GM23338 (cell line): ENCODE data around the gene NADK2. TPM values are rescaled to one million over a fixed set of nuclear protein-coding genes. Genes with fewer than 3 reads are reported as not detected.

Experiments used
- ATAC-seq: fragments of 200-7000 bp; cut with Tn5 transposase; 3 replicates; pipeline ENCODE4 v1.9.1; 2020
- DNase-seq: peaks from one replicate; pipeline ENCODE4 v3.0.0-alpha.2; 2015; ENCODE audit warnings: low spot score
- H2AFZ ChIP-seq: fragments of 200-600 bp; sonication (generic); 2 replicates; pipeline ENCODE4 v1.8.0; 2016; ENCODE audit warnings: antibody characterized with exemption, mild to moderate bottlenecking, moderate library complexity
- H3F3A ChIP-seq: fragments of 200-600 bp; sonication (generic); replicated peaks from 2 replicates; pipeline ENCODE4 v1.8.0; 2017; ENCODE audit warnings: antibody characterized with exemption, mixed run types, low read depth
- H3K27ac ChIP-seq: fragments of 200-600 bp; sonication (generic); 2 replicates; pipeline ENCODE4 v1.6.1; 2016; ENCODE audit warnings: low read depth
- H3K27me3 ChIP-seq: fragments of 200-600 bp; sonication (generic); 2 replicates; pipeline ENCODE4 v1.8.0; 2016; ENCODE audit warnings: mild to moderate bottlenecking, mixed run types, moderate library complexity; ENCODE audit not compliant: insufficient read depth
- H3K36me3 ChIP-seq: fragments of 200-600 bp; sonication (generic); 2 replicates; pipeline ENCODE4 v1.8.0; 2016; ENCODE audit warnings: mild to moderate bottlenecking; ENCODE audit not compliant: insufficient read depth
- H3K4me1 ChIP-seq: fragments of 200-600 bp; sonication (generic); 2 replicates; pipeline ENCODE4 v1.8.0; 2016; ENCODE audit warnings: mild to moderate bottlenecking, moderate library complexity; ENCODE audit not compliant: insufficient read depth
- H3K4me2 ChIP-seq: fragments of 200-600 bp; sonication (generic); 2 replicates; pipeline ENCODE4 v1.7.1; 2017; ENCODE audit warnings: mixed run types
- H3K4me3 ChIP-seq: fragments of 200-600 bp; sonication (generic); 2 replicates; pipeline ENCODE4 v1.6.1; 2016; ENCODE audit warnings: mixed run types
- H3K79me2 ChIP-seq: fragments of 200-600 bp; sonication (generic); replicated peaks from 2 replicates; pipeline ENCODE4 v1.8.0; 2017; ENCODE audit warnings: mild to moderate bottlenecking; ENCODE audit not compliant: insufficient read depth
- H3K9me2 ChIP-seq: fragments of 200-600 bp; sonication (generic); 2 replicates; pipeline ENCODE4 v1.8.0; 2017; ENCODE audit not compliant: insufficient read depth
- H4K20me1 ChIP-seq: fragments of 200-600 bp; sonication (generic); replicated peaks from 2 replicates; pipeline ENCODE4 v1.8.0; 2017; ENCODE audit warnings: mild to moderate bottlenecking; ENCODE audit not compliant: insufficient read depth
- H3K27ac Mint-ChIP-seq: 2 replicates; pipeline ENCODE4 v1.8.0; 2020; ENCODE audit warnings: inconsistent platforms, mild to moderate bottlenecking, moderate library complexity, mixed read lengths
- H3K27me3 Mint-ChIP-seq: 3 replicates; pipeline ENCODE4 v1.8.0; 2022; ENCODE audit warnings: low read depth, mild to moderate bottlenecking, moderate library complexity, mixed read lengths, inconsistent platforms; ENCODE audit not compliant: insufficient read depth, poor library complexity
- H3K36me3 Mint-ChIP-seq: 3 replicates; pipeline ENCODE4 v1.8.0; 2021; ENCODE audit warnings: low read depth, mild to moderate bottlenecking, inconsistent platforms, moderate library complexity, mixed read lengths
- H3K4me1 Mint-ChIP-seq: 3 replicates; pipeline ENCODE4 v1.8.0; 2020; ENCODE audit warnings: mild to moderate bottlenecking, inconsistent platforms, mixed read lengths
- H3K4me3 Mint-ChIP-seq: 3 replicates; pipeline ENCODE4 v1.8.0; 2021; ENCODE audit warnings: moderate library complexity, mild to moderate bottlenecking, inconsistent platforms, mixed read lengths
- H3K9me3 Mint-ChIP-seq: 3 replicates; pipeline ENCODE4 v1.8.0; 2020; ENCODE audit warnings: moderate library complexity, mild to moderate bottlenecking, inconsistent platforms, mixed read lengths
- CREB1 ChIP-seq: fragments of 250-450 bp; sonication (Bioruptor Pico); IDR thresholded peaks from 2 replicates; pipeline ENCODE4 v1.5.0; 2020; ENCODE audit warnings: low read depth, mild to moderate bottlenecking, moderate library complexity
- EZH2 ChIP-seq: fragments of 200-600 bp; sonication (generic); IDR thresholded peaks from one replicate; pipeline ENCODE4 v1.8.0; 2017; ENCODE audit warnings: antibody characterized with exemption, mild to moderate bottlenecking, low read depth; ENCODE audit not compliant: unreplicated experiment
- EZH2phosphoT487 ChIP-seq: fragments of 200-600 bp; sonication (generic); IDR thresholded peaks from one replicate; pipeline ENCODE4 v1.8.1; 2018; ENCODE audit warnings: antibody characterized with exemption; ENCODE audit not compliant: unreplicated experiment
- JUNB ChIP-seq: IDR thresholded peaks from one replicate; pipeline ENCODE4 v1.6.1; 2016; ENCODE audit warnings: antibody characterized with exemption; ENCODE audit not compliant: unreplicated experiment
- POLR2AphosphoS5 ChIP-seq: IDR thresholded peaks from 2 replicates; pipeline ENCODE4 v1.6.1; 2016; ENCODE audit warnings: antibody characterized with exemption, low read depth
- REST ChIP-seq: IDR thresholded peaks from one replicate; pipeline ENCODE4 v1.6.1; 2018; ENCODE audit warnings: antibody characterized with exemption; ENCODE audit not compliant: unreplicated experiment
- STAT1 ChIP-seq: IDR thresholded peaks from one replicate; pipeline ENCODE4 v1.6.1; 2016; ENCODE audit warnings: antibody characterized with exemption; ENCODE audit not compliant: unreplicated experiment
- ZNF114 ChIP-seq: fragments of 250-450 bp; sonication (Bioruptor Pico); IDR thresholded peaks from 2 replicates; pipeline ENCODE4 v1.5.0; 2020; ENCODE audit warnings: mild to moderate bottlenecking, moderate library complexity
- ZNF331 ChIP-seq: fragments of 250-450 bp; sonication (Bioruptor Pico); IDR thresholded peaks from 2 replicates; pipeline ENCODE4 v1.5.0; 2020; ENCODE audit warnings: low read depth, mild to moderate bottlenecking, moderate library complexity
- ZNF462 ChIP-seq: fragments of 250-450 bp; sonication (Bioruptor Pico); IDR thresholded peaks from 2 replicates; pipeline ENCODE4 v1.5.0; 2020; ENCODE audit warnings: mild to moderate bottlenecking, moderate library complexity
- polyA plus RNA-seq: library from polyadenylated mRNA; unstranded; fragments of >200 nt; fragmentation: Nextera tagmentation; extraction: Ambion mirVana; gene quantifications from 2 replicates; pipeline ENCODE4 v1.2.1, GENCODE V29; 2016
- total RNA-seq: library from RNA; depleted of rRNA; stranded (reverse); fragments of >200 nt; shearing (Covaris generic); gene quantifications from 2 replicates; pipeline ENCODE4 v1.2.3, GENCODE V29; 2014

The NADK2 gene
- total and polyA plus RNA-seq, 2 experiments from 2014 or later, result 4.5 to 16.0 TPM

GRCh38 chr5:36180556-36181350 is 61.0 kb downstream of the NADK2 start:
- DNase-seq (no peak), ATAC-seq (no peak)
- H4K20me1 ChIP-seq, result no peaks in the 10 kb centered on the region
- TF ChIP-seq EZH2 (no peak), EZH2phosphoT487 (no peak)
- H3K4me1 ChIP-seq, result no peaks in the 10 kb centered on the region
- Mint-ChIP-seq H3K27me3 (no peaks in the 10 kb centered on the region), H3K4me3 (no peak overlapping the region), H3K27ac (no peak overlapping the region), H3K9me3 (peaks cover under 1% of the 10 kb centered on the region; the same call in 2 of the 3 replicates), H3K4me1 (no peaks in the 10 kb centered on the region), H3K36me3 (peaks cover 85% of the 10 kb centered on the region)
- peaks cover 37% of the 10 kb centered on the region for H3K36me3 ChIP-seq
- no peaks in the 10 kb centered on the region for H3F3A ChIP-seq
- H3K79me2 ChIP-seq, result no peaks in the 10 kb centered on the region
- no peak overlapping the region for H3K27ac ChIP-seq
- H3K9me2 ChIP-seq, result no peaks in the 10 kb centered on the region
- H3K4me3 ChIP-seq, result no peak overlapping the region
- H3K4me2 ChIP-seq, result no peak overlapping the region
- no peak overlapping the region for H2AFZ ChIP-seq
- no peaks in the 10 kb centered on the region for H3K27me3 ChIP-seq

GRCh38 chr5:36179950-36180349 is 61.8 kb downstream of the NADK2 start:
- no peaks in the 10 kb centered on the region for H4K20me1 ChIP-seq
- no peak overlapping the region for H3K4me2 ChIP-seq
- H3K9me2 ChIP-seq, result no peaks in the 10 kb centered on the region
- no peaks in the 10 kb centered on the region for H3K4me1 Mint-ChIP-seq
- no peaks in the 10 kb centered on the region for H3K79me2 ChIP-seq
- peaks cover 82% of the 10 kb centered on the region for H3K36me3 Mint-ChIP-seq
- H3K27ac ChIP-seq, result no peak overlapping the region
- no peak overlapping the region for H3K4me3 Mint-ChIP-seq
- no peak overlapping the region for H3K27ac Mint-ChIP-seq
- no peaks in the 10 kb centered on the region for H3K4me1 ChIP-seq
- no peaks in the 10 kb centered on the region for H3F3A ChIP-seq
- no peaks in the 10 kb centered on the region for H3K27me3 Mint-ChIP-seq
- H3K36me3 ChIP-seq, result peaks cover 37% of the 10 kb centered on the region
- no peak overlapping the region for H2AFZ ChIP-seq
- ATAC-seq (no peak), DNase-seq (no peak)
- no peak overlapping the region for H3K4me3 ChIP-seq
- H3K27me3 ChIP-seq, result no peaks in the 10 kb centered on the region
- no peaks in the 10 kb centered on the region; the same call in 1 of the 3 replicates for H3K9me3 Mint-ChIP-seq
- no peak for TF ChIP-seq REST
- no peak for TF ChIP-seq CREB1
- no peak for TF ChIP-seq STAT1
- no peak for TF ChIP-seq JUNB
- no peak for TF ChIP-seq ZNF114 (CRISPR knock-in tag)
- no peak for TF ChIP-seq ZNF462 (CRISPR knock-in tag)
- no peak for TF ChIP-seq ZNF331 (CRISPR knock-in tag)
- no peak for TF ChIP-seq EZH2phosphoT487
- TF ChIP-seq POLR2AphosphoS5, result no peak
